ENCODE measurements around the gene MINDY1.

MINDY1 gene

GRCh38 chr1:150985179-150985825 lies 21.4 kb downstream of the MINDY1 start:
- DNase-seq (ENCODE audit: low read depth in 2 of 2) = no peak

GRCh38 chr1:150981805-150982712 lies 24.6 kb downstream of the MINDY1 start, which contains the start of gene ANXA9:
ANXA9 (plus strand) TSS chr1:150982292; CDS start chr1:150983106, 814 bp downstream.
- DNase-seq (ENCODE audit: low read depth in 2 of 2) = no peak

- DNase-seq (ENCODE audit: low read depth in 2 of 2) = no peak
These were observed 25.4 kb downstream of the MINDY1 start for GRCh38 chr1:150981177-150981804.

GRCh38 chr1:150979092-150980056 lies 27.3 kb downstream of the MINDY1 start:
- DNase-seq (ENCODE audit: low read depth in 2 of 2) = peak; percentile 81 to 86

GRCh38 chr1:150976879-150977694 lies 29.6 kb downstream of the MINDY1 start:
- DNase-seq (ENCODE audit: low read depth in 2 of 2) = peak; percentile 58 to 69

GRCh38 chr1:150976401-150976821 lies 30.3 kb downstream of the MINDY1 start:
- DNase-seq (ENCODE audit: low read depth in 2 of 2) = no peak

- DNase-seq (ENCODE audit: low read depth in 2 of 2) = peak; percentile 54 to 65
These were observed 31.9 kb downstream of the MINDY1 start, which contains the start of gene CERS2 for GRCh38 chr1:150974580-150975478. CERS2 (minus strand) TSS chr1:150974835; CDS start chr1:150969090, 5,745 bp downstream.

- DNase-seq (ENCODE audit: low read depth in 2 of 2) = peak in 1 of 2 donors; percentile 23
These were observed 32.7 kb downstream of the MINDY1 start for GRCh38 chr1:150973836-150974579.

- DNase-seq (ENCODE audit: low read depth in 2 of 2) = no peak
These were observed 33.4 kb downstream of the MINDY1 start for GRCh38 chr1:150973258-150973835.

- no peak for DNase-seq (ENCODE audit: low read depth in 2 of 2)
These were observed 34.2 kb downstream of the MINDY1 start for GRCh38 chr1:150972417-150972940.

- DNase-seq (ENCODE audit: low read depth in 2 of 2) = no peak
These were observed 34.9 kb downstream of the MINDY1 start for GRCh38 chr1:150971583-150972416.

GRCh38 chr1:150970808-150971582 lies 35.7 kb downstream of the MINDY1 start:
- no peak for DNase-seq (ENCODE audit: low read depth in 2 of 2)

- DNase-seq (ENCODE audit: low read depth in 2 of 2) = no peak
These were observed 37.1 kb downstream of the MINDY1 start for GRCh38 chr1:150969626-150970025.

- DNase-seq (ENCODE audit: low read depth in 2 of 2) = no peak
These were observed 38.2 kb downstream of the MINDY1 start for GRCh38 chr1:150968491-150968890.

- DNase-seq (ENCODE audit: low read depth in 2 of 2) = no peak
These were observed 38.8 kb downstream of the MINDY1 start for GRCh38 chr1:150967936-150968335.

GRCh38 chr1:150966011-150966410 lies 40.7 kb downstream of the MINDY1 start:
- no peak for DNase-seq (ENCODE audit: low read depth in 2 of 2)

Measured in stimulated activated CD4-positive, alpha-beta T cell treated with anti-CD3 and anti-CD28 coated beads, Interleukin-4, amount 100 ng/mL, for 48 hours (primary cell).